Urinary bladder (tissue), 2 donors: ENCODE results near the gene SLC4A11. TPM values are rescaled to one million over a fixed set of nuclear protein-coding genes. Genes with fewer than 3 reads are reported as not detected.

ENCODE experiments used
- polyA plus RNA-seq: library from polyadenylated mRNA; stranded (reverse); fragments of 200-250 nt; gene quantifications from one replicate; pipeline ENCODE4 v1.2.3, GENCODE V29; 2013
- total RNA-seq: library from RNA; depleted of rRNA; stranded (reverse); fragments of >200 nt; gene quantifications from one replicate; pipeline ENCODE4 v1.2.3, GENCODE V29; 2014
- donor health status: healthy.

Gene SLC4A11
- total and polyA plus RNA-seq, 2 donors = 0.37 to 1.8 TPM

Other genes starting within 250 kb of the SLC4A11 start
- not detected for gene GNRH2, start 195.6 kb downstream of the SLC4A11 start, total RNA-seq
- not detected for gene GNRH2, start 195.6 kb downstream of the SLC4A11 start, polyA plus RNA-seq
- gene MRPS26, start 193.1 kb downstream of the SLC4A11 start, total RNA-seq = 18.3 TPM
- 97.4 TPM for gene MRPS26, start 193.1 kb downstream of the SLC4A11 start, polyA plus RNA-seq
- not detected for gene OXT, start 167.6 kb downstream of the SLC4A11 start, total RNA-seq
- gene OXT, start 167.6 kb downstream of the SLC4A11 start, polyA plus RNA-seq = 0.48 TPM
- not detected for gene AVP, start 154.5 kb downstream of the SLC4A11 start, total RNA-seq
- gene AVP, start 154.5 kb downstream of the SLC4A11 start, polyA plus RNA-seq = not detected
- gene FASTKD5, start 79.3 kb downstream of the SLC4A11 start, total RNA-seq = 12.4 TPM
- 11.5 TPM for gene FASTKD5, start 79.3 kb downstream of the SLC4A11 start, polyA plus RNA-seq
- 3.2 TPM for gene UBOX5, start 79.3 kb downstream of the SLC4A11 start, total RNA-seq
- 7.5 TPM for gene UBOX5, start 79.3 kb downstream of the SLC4A11 start, polyA plus RNA-seq
- gene LZTS3, start 65.6 kb downstream of the SLC4A11 start, total RNA-seq = 3.1 TPM
- 10.4 TPM for gene LZTS3, start 65.6 kb downstream of the SLC4A11 start, polyA plus RNA-seq
- gene DDRGK1, start 34.5 kb downstream of the SLC4A11 start, total RNA-seq = 14.8 TPM
- gene DDRGK1, start 34.5 kb downstream of the SLC4A11 start, polyA plus RNA-seq = 76.3 TPM
- gene ITPA, start 29.7 kb downstream of the SLC4A11 start, total RNA-seq = 17.0 TPM
- 40.8 TPM for gene ITPA, start 29.7 kb downstream of the SLC4A11 start, polyA plus RNA-seq
- gene DNAAF9, start 168.5 kb upstream of the SLC4A11 start, total RNA-seq = 28.1 TPM
- 18.5 TPM for gene DNAAF9, start 168.5 kb upstream of the SLC4A11 start, polyA plus RNA-seq
- 37.6 TPM for gene ATRN, start 231.8 kb upstream of the SLC4A11 start, total RNA-seq
- gene ATRN, start 231.8 kb upstream of the SLC4A11 start, polyA plus RNA-seq = 15.2 TPM